DND-41 (cell line): ENCODE data around the gene SF3A1.

Experiments
- ATAC-seq: fragments of 200-7000 bp; cut with Tn5 transposase; 3 replicates; pipeline ENCODE4 v1.9.1; 2021; ENCODE audit warnings: low read depth; ENCODE audit not compliant: insufficient read depth
- DNase-seq: peaks from one replicate; pipeline ENCODE4 v3.0.0-alpha.2; 2020
- H2AFZ ChIP-seq: 2 replicates; pipeline ENCODE4 v1.6.0; 2012; ENCODE audit warnings: low read depth, low read length
- H3K27ac ChIP-seq: 2 replicates; pipeline ENCODE4 v1.5.1; 2012; ENCODE audit warnings: low read length, inconsistent platforms
- H3K27me3 ChIP-seq: fragments of 200-600 bp; sonication (generic); 2 replicates; pipeline ENCODE4 v1.6.0; 2012; ENCODE audit warnings: low read length, mild to moderate bottlenecking, inconsistent platforms; ENCODE audit not compliant: insufficient read depth, poor library complexity
- H3K36me3 ChIP-seq: 2 replicates; pipeline ENCODE4 v1.5.1; 2012; ENCODE audit warnings: low read length, inconsistent platforms; ENCODE audit not compliant: insufficient read depth
- H3K4me1 ChIP-seq: 2 replicates; pipeline ENCODE4 v1.5.1; 2012; ENCODE audit warnings: mild to moderate bottlenecking, low read length; ENCODE audit not compliant: insufficient read depth
- H3K4me2 ChIP-seq: 2 replicates; pipeline ENCODE4 v1.6.0; 2012; ENCODE audit warnings: mild to moderate bottlenecking, moderate library complexity, low read length, inconsistent platforms; ENCODE audit not compliant: insufficient read depth
- H3K4me3 ChIP-seq, 2 experiments: fragments of 200-600 bp in 1 of 2; shearing (Covaris generic) in 1 of 2; 2 replicates each; pipeline ENCODE4 v1.5.1; 2012 to 2016; ENCODE audit warnings: inconsistent platforms in 2 of 2, low read length in 2 of 2, mild to moderate bottlenecking in 2 of 2, low read depth in 1 of 2, moderate library complexity in 1 of 2
- H3K79me2 ChIP-seq: 2 replicates; pipeline ENCODE4 v1.6.0; 2012; ENCODE audit warnings: low read length, inconsistent platforms; ENCODE audit not compliant: insufficient read depth
- H3K9ac ChIP-seq: 2 replicates; pipeline ENCODE4 v1.6.0; 2012; ENCODE audit warnings: low read depth, mild to moderate bottlenecking, inconsistent platforms, low read length, moderate library complexity
- H3K9me3 ChIP-seq: 2 replicates; pipeline ENCODE4 v1.5.1; 2012; ENCODE audit warnings: low read length, moderate library complexity, mild to moderate bottlenecking, inconsistent platforms; ENCODE audit not compliant: insufficient read depth, severe bottlenecking
- H4K20me1 ChIP-seq: 2 replicates; pipeline ENCODE4 v1.6.0; 2012; ENCODE audit warnings: low read length; ENCODE audit not compliant: insufficient read depth
- CTCF ChIP-seq: IDR thresholded peaks from 2 replicates; pipeline ENCODE4 v1.5.1; 2012; ENCODE audit warnings: borderline replicate concordance, low read length, moderate library complexity, mild to moderate bottlenecking; ENCODE audit not compliant: poor library complexity, severe bottlenecking; ENCODE audit errors: extremely low read depth
- EZH2 ChIP-seq: IDR thresholded peaks from 3 replicates; pipeline ENCODE4 v1.6.1; 2012; ENCODE audit warnings: borderline replicate concordance, low read depth, mild to moderate bottlenecking, moderate library complexity, low read length, inconsistent platforms; ENCODE audit not compliant: severe bottlenecking

The SF3A1 gene

GRCh38 chr22:30320021-30320556, 36.6 kb downstream of the SF3A1 start:
- Histone ChIP-seq H2AFZ (no peak overlapping the region), H3K27ac (peak overlapping the region; percentile 45), H3K4me3 (no peak overlapping the region), H4K20me1 (peaks cover 62% of the 10 kb centered on the region), H3K9ac (no peak overlapping the region), H3K79me2 (peaks cover 100% of the 10 kb centered on the region), H3K27me3 (no peaks in the 10 kb centered on the region), H3K36me3 (peaks cover 81% of the 10 kb centered on the region), H3K4me2 (peak overlapping the region; percentile 8; the same call in 1 of the 2 replicates), H3K9me3 (no peaks in the 10 kb centered on the region), H3K4me1 (peaks cover 89% of the 10 kb centered on the region)
- ATAC-seq (no peak), DNase-seq (no peak)
- TF ChIP-seq EZH2 (no peak), CTCF (no peak)

- no peaks in the 10 kb centered on the region for H3K27me3 ChIP-seq
- H3K36me3 ChIP-seq: peaks cover 88% of the 10 kb centered on the region
- H3K27ac ChIP-seq: peak overlapping the region; percentile 45
- H3K4me1 ChIP-seq: peaks cover 89% of the 10 kb centered on the region
- peaks cover 100% of the 10 kb centered on the region for H3K79me2 ChIP-seq
- peaks cover 56% of the 10 kb centered on the region for H4K20me1 ChIP-seq
- H3K9ac ChIP-seq: no peak overlapping the region
- peak overlapping the region; percentile 22; the same call in 1 of the 2 replicates for H3K4me2 ChIP-seq
- H2AFZ ChIP-seq: no peak overlapping the region
- TF ChIP-seq CTCF (peak; percentile 17), EZH2 (no peak)
- no peak overlapping the region for H3K4me3 ChIP-seq
- ATAC-seq (peak; percentile 42; the same call in 1 of the 3 replicates), DNase-seq (no peak)
- no peaks in the 10 kb centered on the region for H3K9me3 ChIP-seq
These were observed 37.8 kb downstream of the SF3A1 start for GRCh38 chr22:30318799-30319419.

- H2AFZ ChIP-seq: no peak overlapping the region
- no peak overlapping the region for H3K4me3 ChIP-seq
- peaks cover 88% of the 10 kb centered on the region for H3K36me3 ChIP-seq
- peak overlapping the region; percentile 45; the same call in 1 of the 2 replicates for H3K27ac ChIP-seq
- no peak overlapping the region for H3K4me2 ChIP-seq
- DNase-seq (no peak), ATAC-seq (no peak)
- H3K4me1 ChIP-seq: peaks cover 87% of the 10 kb centered on the region
- TF ChIP-seq CTCF: no peak
- no peaks in the 10 kb centered on the region for H3K9me3 ChIP-seq
- no peak overlapping the region for H3K9ac ChIP-seq
- peaks cover 52% of the 10 kb centered on the region for H4K20me1 ChIP-seq
- H3K79me2 ChIP-seq: peaks cover 98% of the 10 kb centered on the region
- H3K27me3 ChIP-seq: no peaks in the 10 kb centered on the region
These were observed 38.9 kb downstream of the SF3A1 start for GRCh38 chr22:30317778-30318177.
